GM18873 (cell line): ENCODE results near the gene PSEN1.
A peak's percentile ranks its signal among the peaks of the same experiment; 100 is the strongest.

Experiments
- ATAC-seq: cut with Tn5 transposase; IDR thresholded peaks from one replicate; pipeline ENCODE4 v1.9.1; 2021; ENCODE audit warnings: mild to moderate bottlenecking, moderate library complexity, moderate number of reproducible peaks; ENCODE audit not compliant: unreplicated experiment, low FRiP score

Gene PSEN1

DNA sequence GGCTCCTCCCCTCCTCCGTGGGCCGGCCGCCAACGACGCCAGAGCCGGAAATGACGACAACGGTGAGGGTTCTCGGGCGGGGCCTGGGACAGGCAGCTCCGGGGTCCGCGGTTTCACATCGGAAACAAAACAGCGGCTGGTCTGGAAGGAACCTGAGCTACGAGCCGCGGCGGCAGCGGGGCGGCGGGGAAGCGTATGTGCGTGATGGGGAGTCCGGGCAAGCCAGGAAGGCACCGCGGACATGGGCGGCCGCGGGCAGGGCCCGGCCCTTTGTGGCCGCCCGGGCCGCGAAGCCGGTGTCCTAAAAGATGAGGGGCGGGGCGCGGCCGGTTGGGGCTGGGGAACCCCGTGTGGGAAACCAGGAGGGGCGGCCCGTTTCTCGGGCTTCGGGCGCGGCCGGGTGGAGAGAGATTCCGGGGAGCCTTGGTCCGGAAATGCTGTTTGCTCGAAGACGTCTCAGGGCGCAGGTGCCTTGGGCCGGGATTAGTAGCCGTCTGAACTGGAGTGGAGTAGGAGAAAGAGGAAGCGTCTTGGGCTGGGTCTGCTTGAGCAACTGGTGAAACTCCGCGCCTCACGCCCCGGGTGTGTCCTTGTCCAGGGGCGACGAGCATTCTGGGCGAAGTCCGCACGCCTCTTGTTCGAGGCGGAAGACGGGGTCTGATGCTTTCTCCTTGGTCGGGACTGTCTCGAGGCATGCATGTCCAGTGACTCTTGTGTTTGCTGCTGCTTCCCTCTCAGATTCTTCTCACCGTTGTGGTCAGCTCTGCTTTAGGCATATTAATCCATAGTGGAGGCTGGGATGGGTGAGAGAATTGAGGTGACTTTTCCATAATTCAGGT is at the start of gene PSEN1:
PSEN1 (plus strand) TSS at position 121 of the 839 bp plus-strand sequence. CDS start 11,513 bp downstream, outside the sequence.
- peak; percentile 76 for ATAC-seq

DNA sequence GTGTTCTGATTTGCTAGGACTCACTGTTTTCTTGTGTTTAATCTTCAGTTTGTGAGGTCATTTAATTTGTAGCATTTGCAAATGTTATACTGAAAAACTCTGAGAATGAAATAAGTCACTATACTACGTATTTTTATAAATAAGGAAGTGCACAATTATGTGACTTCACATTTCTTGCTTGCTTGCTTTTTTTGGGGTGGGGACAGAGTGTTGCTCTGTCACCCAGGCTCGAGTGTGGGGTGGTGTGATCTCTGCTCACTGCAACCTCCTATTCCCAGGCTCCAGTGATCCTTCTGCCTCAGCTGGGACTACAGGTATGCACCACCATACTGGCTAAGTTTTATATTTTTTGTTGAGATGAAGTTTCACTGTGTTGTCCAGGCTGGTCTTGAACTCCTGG is 45.3 kb upstream of the PSEN1 start:
- ATAC-seq: no peak

DNA sequence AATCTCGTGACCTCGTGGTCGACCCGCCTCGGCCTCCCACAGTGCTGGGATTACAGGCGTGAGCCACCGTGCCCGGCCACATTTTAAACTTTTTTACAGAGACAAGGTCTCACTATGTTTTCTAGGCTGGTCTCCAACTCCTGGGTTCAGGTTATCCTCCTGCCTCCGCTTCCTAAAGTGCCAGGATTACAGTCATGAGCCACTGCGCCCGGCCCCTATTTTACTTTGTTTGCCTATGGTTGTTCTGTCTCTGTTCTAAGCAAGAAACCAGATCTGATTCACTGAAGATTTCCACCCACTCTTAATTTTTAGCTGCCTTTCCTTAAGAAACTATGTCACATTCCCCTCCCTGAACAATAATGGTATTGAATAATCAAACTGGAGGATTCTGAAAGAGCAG is 38.9 kb upstream of the PSEN1 start:
- ATAC-seq: no peak

DNA sequence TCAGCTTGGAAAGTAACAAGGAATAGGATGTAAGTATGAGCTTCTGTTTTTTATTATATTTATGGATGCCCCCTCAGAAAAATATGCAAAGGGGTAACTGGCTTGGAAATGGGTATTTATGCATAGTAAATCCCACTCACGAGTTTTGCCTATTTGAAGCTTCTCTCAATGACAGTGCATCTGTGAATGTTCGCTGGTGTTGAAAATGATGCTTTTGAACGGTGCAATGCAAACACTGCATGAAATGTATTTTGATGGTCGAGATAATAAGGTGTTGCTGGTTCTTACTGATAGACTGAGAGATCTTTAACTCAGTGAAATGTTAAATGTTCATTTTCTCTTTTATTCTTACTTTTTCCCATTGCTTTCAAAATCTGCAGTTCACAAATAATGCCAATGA is 36.0 kb upstream of the PSEN1 start:
- ATAC-seq: no peak

DNA sequence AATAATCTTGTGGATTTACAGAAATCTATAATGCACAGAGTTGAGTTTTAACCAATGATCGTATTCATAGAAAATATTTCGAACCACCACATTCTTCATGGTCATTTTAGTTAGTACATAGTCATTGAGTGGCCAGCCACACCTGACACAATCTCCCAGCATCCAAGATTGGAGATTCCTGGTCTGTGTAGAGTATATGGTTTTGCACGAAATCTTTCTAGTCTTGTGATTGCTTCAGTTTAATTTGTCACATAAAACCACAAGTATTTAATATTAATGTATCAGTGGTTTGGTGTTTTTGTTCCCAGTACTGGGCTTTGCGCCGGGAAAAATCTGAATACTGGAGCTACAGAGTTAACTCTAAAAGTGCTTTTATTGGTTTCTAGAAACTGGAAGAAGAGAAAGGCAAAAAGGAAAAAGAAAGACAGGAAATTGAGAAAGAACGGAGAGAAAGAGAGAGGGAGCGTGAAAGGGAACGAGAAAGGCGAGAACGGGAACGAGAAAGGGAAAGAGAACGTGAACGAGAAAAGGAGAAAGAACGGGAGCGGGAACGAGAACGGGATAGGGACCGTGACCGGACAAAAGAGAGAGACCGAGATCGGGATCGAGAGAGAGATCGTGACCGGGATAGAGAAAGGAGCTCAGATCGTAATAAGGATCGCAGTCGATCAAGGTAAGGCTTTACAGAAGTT is 33.4 kb upstream of the PSEN1 start:
- ATAC-seq: no peak

DNA sequence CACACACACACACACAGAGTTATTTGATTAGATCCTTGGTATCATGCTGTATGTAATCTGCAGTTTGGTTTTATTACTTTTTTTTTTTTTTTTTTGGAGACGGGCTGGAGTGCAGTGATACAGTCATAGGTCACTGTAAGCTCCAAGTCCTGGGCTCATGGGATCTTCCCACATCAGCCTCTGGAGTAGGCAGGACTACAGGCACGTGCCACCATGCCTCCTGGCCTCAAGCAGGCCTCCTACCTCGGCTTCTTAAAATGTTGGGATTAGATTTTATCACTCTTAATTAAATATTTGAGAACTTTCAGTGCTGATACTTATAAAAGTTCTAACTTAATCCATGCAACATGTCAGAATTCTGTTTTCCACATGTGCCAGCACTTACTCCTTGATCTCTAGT is 31.3 kb upstream of the PSEN1 start:
- no peak for ATAC-seq

DNA sequence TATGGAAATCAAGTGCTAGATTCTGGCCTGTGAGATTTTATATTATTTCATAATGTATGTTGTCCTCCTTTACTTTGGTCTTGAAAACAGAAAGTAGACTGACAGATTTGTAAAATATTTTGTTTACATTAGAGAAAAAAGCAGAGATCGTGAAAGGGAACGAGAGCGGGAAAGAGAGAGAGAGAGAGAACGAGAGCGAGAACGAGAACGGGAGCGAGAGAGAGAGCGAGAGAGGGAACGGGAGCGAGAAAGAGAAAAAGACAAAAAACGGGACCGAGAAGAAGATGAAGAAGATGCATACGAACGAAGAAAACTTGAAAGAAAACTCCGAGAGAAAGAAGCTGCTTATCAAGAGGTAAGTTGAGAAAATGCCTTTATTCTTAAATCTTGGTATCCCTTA is 30.6 kb upstream of the PSEN1 start:
- no peak for ATAC-seq

DNA sequence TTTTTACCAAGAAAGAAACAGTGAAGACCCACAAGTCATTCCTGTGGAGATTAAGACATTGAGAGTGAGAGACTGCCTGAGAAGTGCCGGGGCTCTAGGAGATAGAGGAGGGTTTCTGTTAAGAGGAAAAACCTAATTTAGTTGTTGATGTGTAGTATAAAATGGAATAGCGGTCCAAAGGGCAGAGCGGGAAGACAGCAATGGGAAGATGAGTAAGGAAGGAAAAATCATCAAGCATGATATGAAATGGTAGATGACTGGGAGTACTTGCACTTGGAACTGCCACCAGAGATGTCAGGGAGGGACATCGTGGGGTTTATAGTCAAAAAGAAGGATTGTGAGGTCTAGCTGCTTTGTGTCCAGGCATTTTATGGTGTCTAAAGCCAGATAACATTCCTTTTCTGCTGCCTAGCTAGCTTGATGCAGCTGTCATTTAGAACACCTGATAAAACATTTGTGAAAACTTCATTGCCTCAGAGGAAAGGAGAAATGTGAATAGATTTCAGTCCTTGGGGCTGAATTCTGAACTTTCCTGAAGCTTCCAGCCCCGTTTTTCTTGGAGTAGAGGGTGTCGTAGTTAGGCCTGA is 20.1 kb upstream of the PSEN1 start:
- no peak for ATAC-seq

DNA sequence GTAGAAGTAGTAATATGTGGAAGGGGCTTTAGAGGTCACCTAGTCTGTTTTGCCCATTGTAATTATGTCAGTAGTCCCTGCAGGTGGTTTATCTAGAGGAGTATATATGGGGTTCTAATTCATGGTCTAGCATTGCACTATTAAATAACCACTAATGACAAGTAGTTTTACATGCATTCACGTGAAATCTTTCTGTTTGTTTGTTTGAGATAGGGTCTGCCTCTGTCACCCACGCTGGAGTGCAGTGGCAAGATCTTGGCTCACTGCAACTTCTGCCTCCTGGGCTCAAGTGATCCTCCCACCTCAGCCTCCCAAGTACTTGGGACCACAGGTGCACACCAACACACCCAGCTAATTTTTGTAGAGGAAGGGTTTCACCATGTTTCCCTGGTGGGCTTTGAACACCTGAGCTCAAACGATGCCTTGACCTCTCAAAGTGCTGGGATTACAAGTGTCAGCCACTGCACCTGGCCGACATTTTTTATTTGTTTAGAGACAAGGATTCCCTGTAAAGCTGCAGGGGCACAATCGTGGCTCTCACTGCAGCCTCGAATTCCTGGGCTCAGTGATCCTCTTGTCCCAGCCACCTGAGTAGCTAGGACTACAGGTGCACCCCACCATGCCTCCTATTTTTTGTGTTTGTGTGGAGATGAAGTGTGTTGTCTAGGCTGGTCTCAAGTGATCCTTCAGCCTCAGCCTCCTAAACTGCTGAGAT is 12.0 kb upstream of the PSEN1 start:
- ATAC-seq: no peak

DNA sequence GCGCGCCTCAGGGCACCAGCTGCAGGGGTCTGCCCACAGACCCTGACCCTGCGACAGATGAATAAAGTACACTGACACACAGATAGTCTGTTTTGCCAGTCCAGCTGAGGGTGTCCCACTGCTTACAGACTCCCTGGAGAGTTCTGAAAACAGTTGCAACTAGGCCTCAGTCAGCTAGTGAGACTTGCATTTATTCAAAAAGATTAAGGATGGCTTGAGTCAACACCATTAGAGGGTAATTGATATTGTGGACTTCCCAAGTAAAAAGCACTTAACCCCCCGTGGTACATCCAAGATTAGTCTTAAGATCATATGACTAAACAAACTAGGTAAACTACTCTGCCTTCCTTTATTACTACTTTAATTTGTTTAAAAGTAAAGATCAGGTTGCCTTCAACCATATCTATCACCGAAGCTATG is 11.1 kb upstream of the PSEN1 start:
- no peak for ATAC-seq

DNA sequence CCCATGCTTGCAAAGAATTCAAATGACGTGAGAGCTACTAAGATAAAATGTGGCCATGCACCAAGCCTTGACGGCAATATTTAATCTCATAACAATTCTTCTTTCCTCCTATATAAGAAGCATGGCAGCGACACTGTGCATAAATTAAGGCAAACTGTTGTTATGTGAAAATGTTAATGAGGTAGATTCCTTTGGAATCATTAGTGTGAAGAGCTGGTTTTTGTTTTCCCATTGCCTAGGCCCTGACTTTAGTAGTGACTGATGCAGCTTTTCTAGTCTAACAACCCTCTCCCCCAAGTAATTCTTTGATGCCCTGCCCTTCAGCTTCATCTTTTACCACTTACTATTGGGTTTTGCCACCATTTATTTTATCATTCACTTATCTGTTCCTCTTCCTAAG is 10.6 kb upstream of the PSEN1 start:
- no peak for ATAC-seq

DNA sequence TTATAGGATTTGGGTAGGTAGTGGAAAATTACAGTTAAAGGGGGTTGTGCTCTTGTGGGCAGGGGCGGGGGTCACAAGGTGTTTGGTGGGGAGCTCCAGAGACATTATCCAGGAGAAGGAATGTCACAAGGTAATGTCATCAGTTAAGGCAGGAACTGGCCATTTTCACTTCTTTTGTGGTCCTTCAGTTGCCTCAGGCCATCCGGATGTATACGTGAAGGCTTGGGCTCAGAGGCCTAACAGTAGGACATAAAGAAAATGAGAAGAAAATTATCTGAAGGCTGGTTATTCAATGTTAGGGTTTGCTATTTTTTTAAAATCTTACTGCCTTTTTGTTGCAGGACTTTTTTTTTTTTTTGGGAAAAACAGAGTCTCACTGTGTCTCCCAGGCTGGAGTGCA is 2.5 kb upstream of the PSEN1 start:
- no peak for ATAC-seq

DNA sequence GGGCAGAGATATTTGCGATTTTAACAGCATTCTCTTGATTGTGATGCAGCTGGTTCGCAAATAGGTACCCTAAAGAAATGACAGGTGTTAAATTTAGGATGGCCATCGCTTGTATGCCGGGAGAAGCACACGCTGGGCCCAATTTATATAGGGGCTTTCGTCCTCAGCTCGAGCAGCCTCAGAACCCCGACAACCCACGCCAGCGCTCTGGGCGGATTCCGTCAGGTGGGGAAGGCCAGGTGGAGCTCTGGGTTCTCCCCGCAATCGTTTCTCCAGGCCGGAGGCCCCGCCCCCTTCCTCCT is 271 bp upstream of the PSEN1 start:
- no peak for ATAC-seq

DNA sequence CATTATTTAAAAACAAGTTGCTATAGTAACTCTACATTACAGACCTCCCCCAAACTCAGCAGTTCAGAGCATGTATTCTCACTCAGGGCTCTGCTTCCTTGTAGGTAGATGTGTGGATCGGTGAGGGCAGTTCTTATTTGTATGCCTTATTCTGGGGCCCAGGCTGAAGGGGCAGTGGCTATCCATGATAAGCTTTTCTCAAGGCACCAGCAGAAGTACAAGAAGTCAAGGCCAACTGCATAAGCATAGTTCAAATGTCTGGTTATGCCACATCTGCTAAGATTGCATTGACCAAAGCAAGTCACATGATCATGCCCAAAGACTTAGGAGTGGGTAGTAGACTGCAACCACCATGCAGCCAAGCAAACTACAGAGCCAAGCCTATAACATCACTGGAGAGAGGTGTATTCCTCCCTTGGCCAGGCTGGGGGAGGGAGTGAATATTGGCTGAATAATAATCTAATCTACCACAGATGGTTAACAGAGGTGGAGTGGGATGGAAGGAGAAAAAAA is 4.6 kb downstream of the PSEN1 start:
- no peak for ATAC-seq

DNA sequence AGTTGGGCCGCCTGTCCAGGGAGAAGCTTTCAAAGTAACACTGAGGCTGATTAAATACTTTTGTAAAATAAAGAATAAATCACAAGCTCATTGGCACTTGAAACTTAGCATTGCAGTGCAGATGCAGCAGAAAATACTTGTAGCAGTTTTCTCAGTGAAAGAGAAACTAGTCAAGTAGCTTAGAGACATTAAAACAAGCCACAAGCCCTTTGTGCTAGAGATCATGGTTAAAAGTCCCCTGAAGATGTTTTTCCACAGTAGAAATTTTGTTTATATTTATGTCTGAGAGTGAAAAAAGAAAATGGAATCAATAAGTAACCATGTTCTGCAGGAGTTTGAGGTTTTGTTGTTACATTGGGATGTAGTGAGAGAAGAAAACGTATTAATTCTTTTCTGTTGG is 5.9 kb downstream of the PSEN1 start:
- ATAC-seq: no peak

DNA sequence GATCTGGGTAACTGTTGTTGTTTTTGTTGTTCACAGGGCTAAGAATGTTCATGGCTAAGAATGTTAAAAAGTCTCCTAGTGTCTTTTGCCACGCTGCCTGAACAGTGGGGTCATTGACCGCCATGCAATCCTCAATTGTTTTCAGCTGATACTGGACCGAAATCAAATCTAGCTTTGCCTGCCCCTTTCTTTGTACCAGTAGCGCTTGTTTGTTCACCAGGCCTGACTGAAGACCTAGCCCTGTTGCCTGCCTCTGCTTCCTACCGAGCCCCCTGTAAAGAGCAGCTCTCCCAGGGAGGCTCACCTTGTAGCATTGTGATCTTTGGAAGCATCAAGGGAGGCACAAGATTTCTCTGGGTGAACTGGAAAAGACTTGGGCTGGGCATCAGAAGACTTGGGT is 6.7 kb downstream of the PSEN1 start:
- ATAC-seq: no peak

DNA sequence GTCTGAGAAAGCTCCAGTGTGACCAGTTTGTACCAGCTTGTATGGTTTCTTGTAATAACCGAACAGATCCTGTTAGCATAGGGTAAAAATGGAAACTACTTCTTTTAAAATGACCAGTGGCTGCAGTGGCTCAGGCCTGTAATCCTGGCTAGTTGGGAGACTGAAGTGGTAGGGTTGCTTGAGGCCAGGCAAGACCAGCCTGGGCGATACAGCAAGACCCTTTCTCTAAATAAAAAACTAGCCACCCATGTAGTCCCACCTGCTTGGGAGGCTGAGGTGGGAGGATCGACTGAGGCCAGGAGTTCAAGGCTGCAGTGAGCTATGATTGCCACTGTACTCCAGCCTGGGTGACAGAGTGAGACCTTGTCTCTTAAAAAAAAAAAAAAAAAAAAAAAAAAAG is 7.3 kb downstream of the PSEN1 start:
- ATAC-seq: no peak

DNA sequence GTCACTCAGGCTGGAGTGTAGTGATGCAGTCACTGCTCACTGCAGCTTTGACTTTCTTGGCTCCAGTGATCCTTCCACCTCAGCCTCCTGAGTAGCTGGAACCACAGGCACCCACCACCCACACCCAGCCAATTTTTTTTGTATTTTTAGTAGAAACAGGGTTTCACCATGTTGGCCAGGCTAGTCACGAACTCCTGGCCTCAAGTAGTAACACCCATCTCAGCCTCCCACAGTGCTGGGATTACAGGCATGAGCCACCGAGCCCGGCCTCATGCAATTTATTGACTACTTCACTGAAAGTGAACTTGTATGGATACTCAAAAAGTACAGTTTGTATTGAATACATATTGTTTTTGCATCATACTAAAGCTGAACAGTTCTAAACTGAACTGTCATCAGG is 9.1 kb downstream of the PSEN1 start:
- ATAC-seq: no peak

DNA sequence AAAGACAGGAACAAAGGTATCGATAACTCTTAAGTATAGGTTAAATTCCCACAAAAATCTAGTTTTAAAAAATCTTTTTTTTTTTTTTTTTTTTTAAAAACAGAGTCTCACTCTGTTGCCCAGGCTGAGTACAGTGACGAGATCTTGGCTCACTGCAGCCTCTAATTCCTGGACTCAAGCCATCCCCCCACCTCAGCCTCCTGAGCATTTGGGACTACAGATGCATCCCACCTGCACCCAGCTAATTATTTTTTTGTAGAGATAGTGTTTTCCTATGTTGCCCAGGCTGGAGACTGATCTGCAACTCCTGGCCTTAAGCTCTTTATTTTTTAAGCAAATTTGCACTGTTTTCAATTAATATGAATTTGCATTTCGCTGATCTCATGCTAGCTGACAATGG is 9.8 kb downstream of the PSEN1 start:
- no peak for ATAC-seq

DNA sequence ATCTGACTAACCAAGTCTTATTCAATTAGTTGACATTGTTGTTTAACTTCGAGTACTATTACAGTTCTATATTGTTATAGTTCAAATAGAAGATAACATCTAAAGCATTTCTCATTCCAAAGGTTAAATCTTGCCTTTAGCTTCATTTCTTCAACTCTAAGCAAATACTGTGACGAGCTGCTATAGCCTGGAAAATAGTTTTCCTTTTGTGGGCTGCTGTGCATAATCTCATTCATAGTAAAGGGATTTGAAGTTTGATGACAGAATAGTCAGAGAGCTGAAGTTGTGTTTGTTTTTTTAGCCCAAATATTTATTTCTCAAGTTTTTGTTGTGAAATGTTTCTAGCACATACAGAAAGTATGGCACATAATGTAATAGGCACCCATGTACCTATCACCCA is 13.4 kb downstream of the PSEN1 start:
- ATAC-seq: no peak

DNA sequence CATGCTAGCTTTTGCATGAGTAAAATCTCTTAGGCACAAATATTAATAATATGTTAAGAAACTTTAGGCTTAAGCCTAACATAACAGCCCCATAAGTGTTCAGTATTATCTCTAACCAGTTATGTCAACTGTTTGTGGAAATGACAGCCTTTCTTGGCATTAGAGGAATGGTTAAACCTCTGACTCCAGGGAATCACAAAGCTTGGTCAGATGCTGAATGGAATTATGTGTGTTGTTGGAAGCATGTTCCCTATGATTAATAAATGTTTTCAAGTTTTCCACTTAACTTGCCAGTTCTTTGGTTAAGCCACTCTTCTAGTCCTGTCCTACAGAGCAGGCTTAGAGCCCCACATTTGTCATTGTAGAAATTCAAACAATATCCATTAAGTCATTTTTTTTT is 17.0 kb downstream of the PSEN1 start:
- ATAC-seq: no peak
